ENCODE results near the gene APH1B. TPM values are rescaled to one million over a fixed set of nuclear protein-coding genes. Genes with fewer than 3 reads are reported as not detected.

The APH1B gene
- total and polyA plus RNA-seq, 9 donors = 9.1 to 25.2 (median 20.0) TPM

DNA sequence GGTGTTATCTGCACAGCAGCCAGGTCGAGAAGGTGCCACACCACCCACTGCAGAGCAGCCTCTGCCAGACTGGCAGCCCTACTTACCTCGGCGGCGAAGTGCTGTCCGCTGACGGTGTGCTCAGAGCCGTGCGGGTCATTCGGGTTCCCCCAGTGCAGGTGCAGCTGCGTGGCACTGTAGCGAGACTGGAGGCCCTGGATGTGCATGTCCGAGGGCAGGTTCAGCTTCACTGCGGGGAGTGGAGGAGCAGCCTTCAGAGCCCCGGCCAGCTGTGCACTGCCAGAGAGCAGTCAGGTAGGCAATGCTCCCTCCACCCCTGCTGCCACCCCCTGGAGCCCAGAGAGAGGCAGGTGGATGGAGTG is 68.0 kb downstream of the APH1B start:
- Histone ChIP-seq H3K36me3 (no peaks in the 10 kb centered on the region), H3K4me3 (no peak overlapping the region), H3K27ac (no peak overlapping the region), H3K27me3 (no peaks in the 10 kb centered on the region), H3K4me1 (ENCODE audit: insufficient read depth) (peaks cover 23% of the 10 kb centered on the region), H3K9me3 (no peaks in the 10 kb centered on the region)
- no peak for DNase-seq
- intact Hi-C loops (cut with DNase I) = no loop called here
- WGBS, 3 donors = 87 to 94% (median 88%) methylated on average over 14 of the region's 14 CpGs
- no peak for TF ChIP-seq EP300 (IDR thresholded peaks at IDR 0.05)
- TF ChIP-seq, protein P1, sequence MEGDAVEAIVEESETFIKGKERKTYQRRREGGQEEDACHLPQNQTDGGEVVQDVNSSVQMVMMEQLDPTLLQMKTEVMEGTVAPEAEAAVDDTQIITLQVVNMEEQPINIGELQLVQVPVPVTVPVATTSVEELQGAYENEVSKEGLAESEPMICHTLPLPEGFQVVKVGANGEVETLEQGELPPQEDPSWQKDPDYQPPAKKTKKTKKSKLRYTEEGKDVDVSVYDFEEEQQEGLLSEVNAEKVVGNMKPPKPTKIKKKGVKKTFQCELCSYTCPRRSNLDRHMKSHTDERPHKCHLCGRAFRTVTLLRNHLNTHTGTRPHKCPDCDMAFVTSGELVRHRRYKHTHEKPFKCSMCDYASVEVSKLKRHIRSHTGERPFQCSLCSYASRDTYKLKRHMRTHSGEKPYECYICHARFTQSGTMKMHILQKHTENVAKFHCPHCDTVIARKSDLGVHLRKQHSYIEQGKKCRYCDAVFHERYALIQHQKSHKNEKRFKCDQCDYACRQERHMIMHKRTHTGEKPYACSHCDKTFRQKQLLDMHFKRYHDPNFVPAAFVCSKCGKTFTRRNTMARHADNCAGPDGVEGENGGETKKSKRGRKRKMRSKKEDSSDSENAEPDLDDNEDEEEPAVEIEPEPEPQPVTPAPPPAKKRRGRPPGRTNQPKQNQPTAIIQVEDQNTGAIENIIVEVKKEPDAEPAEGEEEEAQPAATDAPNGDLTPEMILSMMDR (IDR thresholded peaks at IDR 0.05) = no peak
- TF ChIP-seq POLR2A (IDR thresholded peaks at IDR 0.05) = no peak

DNA sequence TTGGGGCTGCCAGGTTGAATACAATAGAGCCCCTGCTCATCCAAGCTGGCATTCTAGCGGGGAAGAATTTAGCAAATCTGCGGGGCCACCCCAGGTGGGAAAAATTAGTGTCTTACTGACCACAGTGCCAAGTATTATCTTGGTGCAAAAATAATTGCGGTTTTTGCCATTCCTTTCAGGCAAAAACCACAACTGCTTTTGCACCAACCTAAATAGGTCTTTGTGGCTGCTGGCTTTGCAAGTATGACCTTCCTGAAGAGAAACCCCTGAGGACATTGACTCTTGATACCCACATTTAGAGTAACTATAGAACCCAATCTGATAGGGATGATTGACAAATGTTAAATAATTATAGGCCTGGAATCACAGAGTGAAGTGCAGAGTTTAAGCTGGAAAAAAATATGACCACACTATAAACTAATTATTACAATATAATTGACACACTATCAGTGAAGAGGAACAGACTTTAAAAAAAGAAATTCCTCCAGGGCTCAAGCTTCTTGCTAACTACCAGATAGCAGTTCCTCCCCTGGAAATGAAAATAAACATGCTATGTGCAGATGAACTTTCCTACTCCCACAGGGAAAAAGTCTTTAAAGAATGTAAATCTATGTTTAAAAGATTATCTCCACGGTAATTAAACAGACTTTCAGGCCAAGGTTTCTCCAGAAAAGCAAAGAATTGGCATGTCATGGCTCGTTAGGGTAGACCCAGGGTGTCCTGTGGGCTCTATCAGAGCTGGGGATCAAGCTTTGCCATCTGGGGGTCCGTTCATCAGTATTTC is 69.9 kb downstream of the APH1B start:
- DNase-seq = no peak
- intact Hi-C loops (cut with DNase I) = no loop called here
- no peaks in the 10 kb centered on the region for H3K36me3 ChIP-seq
- WGBS, 3 donors = 17 to 30% (median 18%) methylated on average over 6 of the region's 6 CpGs
- no peak for TF ChIP-seq EP300 (IDR thresholded peaks at IDR 0.05)
- TF ChIP-seq POLR2A (IDR thresholded peaks at IDR 0.05) = no peak
- TF ChIP-seq, protein P1 (IDR thresholded peaks at IDR 0.05) = no peak
- H3K27me3 ChIP-seq = no peaks in the 10 kb centered on the region
- no peak overlapping the region for H3K27ac ChIP-seq
- no peaks in the 10 kb centered on the region for H3K9me3 ChIP-seq
- no peak overlapping the region for H3K4me3 ChIP-seq
- peaks cover 24% of the 10 kb centered on the region for H3K4me1 ChIP-seq (ENCODE audit: insufficient read depth)

DNA sequence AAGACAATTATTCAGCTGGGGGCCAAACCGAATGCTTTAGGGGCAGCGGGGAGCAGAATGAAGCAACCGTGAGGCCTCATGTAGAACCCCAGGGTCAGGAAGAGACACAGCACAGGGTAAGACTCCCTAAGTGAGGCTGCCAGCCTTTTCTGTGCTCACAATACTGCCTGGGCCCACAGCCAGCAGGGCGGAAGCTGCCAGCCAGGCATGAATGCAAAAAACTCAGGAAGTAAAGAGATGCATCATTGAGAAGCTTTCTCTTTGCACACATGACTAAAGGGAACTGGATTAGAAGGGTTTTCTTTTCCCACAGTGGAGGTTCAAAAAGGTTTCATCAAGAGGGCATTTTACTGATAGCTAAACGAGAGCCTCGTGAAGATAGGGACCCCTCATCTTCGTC is 71.0 kb downstream of the APH1B start:
- DNase-seq = peak in 4 of 5 donors; percentile 21 to 73 (median 41)
- WGBS, 3 donors = 56 to 64% (median 60%) methylated on average over 7 of the region's 7 CpGs
- H3K27me3 ChIP-seq = no peaks in the 10 kb centered on the region
- no peak overlapping the region for H3K27ac ChIP-seq
- TF ChIP-seq, protein P1 (IDR thresholded peaks at IDR 0.05) = no peak
- TF ChIP-seq EP300 (IDR thresholded peaks at IDR 0.05) = no peak
- no peak for TF ChIP-seq POLR2A (IDR thresholded peaks at IDR 0.05)
- H3K4me3 ChIP-seq = no peak overlapping the region
- H3K36me3 ChIP-seq = no peaks in the 10 kb centered on the region
- intact Hi-C loops (cut with DNase I) = no loop called here
- no peaks in the 10 kb centered on the region for H3K9me3 ChIP-seq
- peaks cover 24% of the 10 kb centered on the region for H3K4me1 ChIP-seq (ENCODE audit: insufficient read depth)

DNA sequence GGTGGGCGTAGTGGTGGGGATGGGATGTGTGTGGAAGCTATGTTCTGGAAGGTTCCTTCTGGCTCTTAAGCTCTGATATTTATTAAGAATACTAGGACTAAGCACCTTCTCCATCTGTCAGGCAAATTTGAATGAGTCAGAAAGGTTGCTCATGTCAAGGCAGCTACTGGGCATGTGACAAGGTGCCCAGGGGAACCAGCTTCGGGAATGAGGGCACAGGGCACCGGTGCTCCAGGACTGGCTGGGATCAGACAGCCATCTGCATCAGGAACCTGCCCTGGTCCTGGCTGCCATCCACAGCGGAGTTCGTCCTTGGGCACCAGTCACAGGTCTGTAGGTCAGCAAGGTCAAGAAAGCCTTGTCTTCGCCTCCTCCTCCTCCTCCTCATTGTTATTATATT is 71.8 kb downstream of the APH1B start:
- Histone ChIP-seq H3K4me3 (no peak overlapping the region), H3K27me3 (no peaks in the 10 kb centered on the region), H3K27ac (no peak overlapping the region), H3K9me3 (no peaks in the 10 kb centered on the region), H3K4me1 (ENCODE audit: insufficient read depth) (peaks cover 24% of the 10 kb centered on the region), H3K36me3 (no peaks in the 10 kb centered on the region)
- TF ChIP-seq EP300 (IDR thresholded peaks at IDR 0.05) (no peak), POLR2A (IDR thresholded peaks at IDR 0.05) (no peak)
- TF ChIP-seq, protein P1 (IDR thresholded peaks at IDR 0.05) = no peak
- DNase-seq = no peak
- WGBS, 3 donors = 87 to 91% (median 88%) methylated on average over 6 of the region's 6 CpGs
- intact Hi-C loops (cut with DNase I) = no loop called here

Data from ovary (tissue), 9 donors.